ENCODE data around the gene MTHFSD.

GRCh38 chr16:86575095-86575685 is 20.2 kb upstream of the MTHFSD start:
- TF ChIP-seq EP300 (IDR thresholded peaks at IDR 0.05) (no peak), POLR2A (IDR thresholded peaks at IDR 0.05) (no peak), CTCF (IDR thresholded peaks at IDR 0.05) (no peak)

Measured in ovary (tissue), 3 donors.